ENCODE results near the gene NHP2.

Gene NHP2

GRCh38 chr5:178152491-178153444, 917 bp downstream of the NHP2 start:
- Histone ChIP-seq H3K4me1 (ENCODE audit: control insufficient read depth in 5 of 5, insufficient read depth in 5 of 5, low read length in 5 of 5) (peaks cover 0 to 26% (median 19%) of the 10 kb centered on the region in 5 donors), H3K36me3 (ENCODE audit: control insufficient read depth in 5 of 5, insufficient read depth in 5 of 5, low read length in 5 of 5) (peaks cover 0 to 35% (median 34%) of the 10 kb centered on the region in 5 donors), H3K27ac (ENCODE audit: low read depth, low read length) (peak overlapping the region; percentile 65), H3K4me3 (ENCODE audit: low read depth in 1 of 5, low read length in 5 of 5) (peak overlapping the region; percentile 76 to 85 (median 81)), H3K9ac (ENCODE audit: low read length in 5 of 5) (peak overlapping the region; percentile 69 to 87 (median 82)), H3K9me3 (ENCODE audit: control insufficient read depth in 5 of 5, low read length in 5 of 5) (no peaks in the 10 kb centered on the region), H3K27me3 (ENCODE audit: control insufficient read depth in 5 of 5, insufficient read depth in 4 of 5, low read length in 5 of 5) (no peaks in the 10 kb centered on the region)

- Histone ChIP-seq H3K27me3 (ENCODE audit: control insufficient read depth in 5 of 5, insufficient read depth in 4 of 5, low read length in 5 of 5) (no peaks in the 10 kb centered on the region), H3K4me3 (ENCODE audit: low read depth in 1 of 5, low read length in 5 of 5) (no peak overlapping the region), H3K9ac (ENCODE audit: low read length in 5 of 5) (peak overlapping the region in 2 of 5 donors; percentile 21 to 68), H3K27ac (ENCODE audit: low read depth, low read length) (no peak overlapping the region), H3K4me1 (ENCODE audit: control insufficient read depth in 5 of 5, insufficient read depth in 5 of 5, low read length in 5 of 5) (peaks cover 0 to 26% (median 19%) of the 10 kb centered on the region in 5 donors), H3K9me3 (ENCODE audit: control insufficient read depth in 5 of 5, low read length in 5 of 5) (no peaks in the 10 kb centered on the region), H3K36me3 (ENCODE audit: control insufficient read depth in 5 of 5, insufficient read depth in 5 of 5, low read length in 5 of 5) (peaks cover 0 to 51% (median 50%) of the 10 kb centered on the region in 5 donors)
Observed at GRCh38 chr5:178150977-178151734, 2.5 kb downstream of the NHP2 start.

GRCh38 chr5:178149199-178149932, 4.3 kb downstream of the NHP2 start:
- no peak overlapping the region for H3K4me3 ChIP-seq (ENCODE audit: low read depth in 1 of 5, low read length in 5 of 5)
- no peak overlapping the region for H3K9ac ChIP-seq (ENCODE audit: low read length in 5 of 5)
- no peaks in the 10 kb centered on the region for H3K27me3 ChIP-seq (ENCODE audit: control insufficient read depth in 5 of 5, insufficient read depth in 4 of 5, low read length in 5 of 5)
- no peaks in the 10 kb centered on the region for H3K9me3 ChIP-seq (ENCODE audit: control insufficient read depth in 5 of 5, low read length in 5 of 5)
- no peak overlapping the region for H3K27ac ChIP-seq (ENCODE audit: low read depth, low read length)
- H3K4me1 ChIP-seq (ENCODE audit: control insufficient read depth in 5 of 5, insufficient read depth in 5 of 5, low read length in 5 of 5), result peaks cover 0 to 26% (median 16%) of the 10 kb centered on the region in 5 donors
- H3K36me3 ChIP-seq (ENCODE audit: control insufficient read depth in 5 of 5, insufficient read depth in 5 of 5, low read length in 5 of 5), result peaks cover 0 to 64% (median 59%) of the 10 kb centered on the region in 5 donors

GRCh38 chr5:178147406-178147805, 6.3 kb downstream of the NHP2 start:
- Histone ChIP-seq H3K27ac (ENCODE audit: low read depth, low read length) (no peak overlapping the region), H3K4me3 (ENCODE audit: low read depth in 1 of 5, low read length in 5 of 5) (no peak overlapping the region), H3K36me3 (ENCODE audit: control insufficient read depth in 5 of 5, insufficient read depth in 5 of 5, low read length in 5 of 5) (peaks cover 0 to 83% (median 78%) of the 10 kb centered on the region in 5 donors), H3K9ac (ENCODE audit: low read length in 5 of 5) (no peak overlapping the region), H3K27me3 (ENCODE audit: control insufficient read depth in 5 of 5, insufficient read depth in 4 of 5, low read length in 5 of 5) (no peaks in the 10 kb centered on the region), H3K4me1 (ENCODE audit: control insufficient read depth in 5 of 5, insufficient read depth in 5 of 5, low read length in 5 of 5) (peaks cover 0 to 11% (median 2%) of the 10 kb centered on the region in 5 donors), H3K9me3 (ENCODE audit: control insufficient read depth in 5 of 5, low read length in 5 of 5) (no peaks in the 10 kb centered on the region)

GRCh38 chr5:178145965-178146820, 7.5 kb downstream of the NHP2 start:
- Histone ChIP-seq H3K9ac (ENCODE audit: low read length in 5 of 5) (no peak overlapping the region), H3K27me3 (ENCODE audit: control insufficient read depth in 5 of 5, insufficient read depth in 4 of 5, low read length in 5 of 5) (no peaks in the 10 kb centered on the region), H3K9me3 (ENCODE audit: control insufficient read depth in 5 of 5, low read length in 5 of 5) (no peaks in the 10 kb centered on the region), H3K4me3 (ENCODE audit: low read depth in 1 of 5, low read length in 5 of 5) (no peak overlapping the region), H3K4me1 (ENCODE audit: control insufficient read depth in 5 of 5, insufficient read depth in 5 of 5, low read length in 5 of 5) (peaks cover 0 to 4% (median 0%) of the 10 kb centered on the region in 5 donors), H3K27ac (ENCODE audit: low read depth, low read length) (no peak overlapping the region), H3K36me3 (ENCODE audit: control insufficient read depth in 5 of 5, insufficient read depth in 5 of 5, low read length in 5 of 5) (peaks cover 0 to 93% (median 77%) of the 10 kb centered on the region in 5 donors)

GRCh38 chr5:178143901-178144300, 9.8 kb downstream of the NHP2 start:
- H3K4me1 ChIP-seq (ENCODE audit: control insufficient read depth in 5 of 5, insufficient read depth in 5 of 5, low read length in 5 of 5), result peaks cover 0 to 3% (median 0%) of the 10 kb centered on the region in 5 donors
- H3K4me3 ChIP-seq (ENCODE audit: low read depth in 1 of 5, low read length in 5 of 5), result no peak overlapping the region
- peaks cover 0 to 80% (median 63%) of the 10 kb centered on the region in 5 donors for H3K36me3 ChIP-seq (ENCODE audit: control insufficient read depth in 5 of 5, insufficient read depth in 5 of 5, low read length in 5 of 5)
- no peak overlapping the region for H3K9ac ChIP-seq (ENCODE audit: low read length in 5 of 5)
- H3K27me3 ChIP-seq (ENCODE audit: control insufficient read depth in 5 of 5, insufficient read depth in 4 of 5, low read length in 5 of 5), result no peaks in the 10 kb centered on the region
- no peak overlapping the region for H3K27ac ChIP-seq (ENCODE audit: low read depth, low read length)
- H3K9me3 ChIP-seq (ENCODE audit: control insufficient read depth in 5 of 5, low read length in 5 of 5), result no peaks in the 10 kb centered on the region

- Histone ChIP-seq H3K9ac (ENCODE audit: low read length in 5 of 5) (no peak overlapping the region), H3K36me3 (ENCODE audit: control insufficient read depth in 5 of 5, insufficient read depth in 5 of 5, low read length in 5 of 5) (peaks cover 0 to 79% (median 60%) of the 10 kb centered on the region in 5 donors), H3K4me1 (ENCODE audit: control insufficient read depth in 5 of 5, insufficient read depth in 5 of 5, low read length in 5 of 5) (peaks cover 0 to 3% (median 0%) of the 10 kb centered on the region in 5 donors), H3K9me3 (ENCODE audit: control insufficient read depth in 5 of 5, low read length in 5 of 5) (no peaks in the 10 kb centered on the region), H3K27ac (ENCODE audit: low read depth, low read length) (no peak overlapping the region), H3K4me3 (ENCODE audit: low read depth in 1 of 5, low read length in 5 of 5) (no peak overlapping the region), H3K27me3 (ENCODE audit: control insufficient read depth in 5 of 5, insufficient read depth in 4 of 5, low read length in 5 of 5) (no peaks in the 10 kb centered on the region)
Observed at GRCh38 chr5:178143246-178143645, 10.4 kb downstream of the NHP2 start.

GRCh38 chr5:178142642-178143041, 11.0 kb downstream of the NHP2 start:
- H3K36me3 ChIP-seq (ENCODE audit: control insufficient read depth in 5 of 5, insufficient read depth in 5 of 5, low read length in 5 of 5), result peaks cover 0 to 79% (median 60%) of the 10 kb centered on the region in 5 donors
- H3K9me3 ChIP-seq (ENCODE audit: control insufficient read depth in 5 of 5, low read length in 5 of 5), result no peaks in the 10 kb centered on the region
- no peak overlapping the region for H3K27ac ChIP-seq (ENCODE audit: low read depth, low read length)

GRCh38 chr5:178141550-178141949, 12.1 kb downstream of the NHP2 start:
- H3K4me3 ChIP-seq (ENCODE audit: low read depth in 1 of 5, low read length in 5 of 5), result no peak overlapping the region
- H3K9ac ChIP-seq (ENCODE audit: low read length in 5 of 5), result no peak overlapping the region
- peaks cover 0 to 75% (median 51%) of the 10 kb centered on the region in 5 donors for H3K36me3 ChIP-seq (ENCODE audit: control insufficient read depth in 5 of 5, insufficient read depth in 5 of 5, low read length in 5 of 5)
- H3K4me1 ChIP-seq (ENCODE audit: control insufficient read depth in 5 of 5, insufficient read depth in 5 of 5, low read length in 5 of 5), result peaks cover 0 to 3% (median 0%) of the 10 kb centered on the region in 5 donors
- no peak overlapping the region for H3K27ac ChIP-seq (ENCODE audit: low read depth, low read length)
- H3K27me3 ChIP-seq (ENCODE audit: control insufficient read depth in 5 of 5, insufficient read depth in 4 of 5, low read length in 5 of 5), result no peaks in the 10 kb centered on the region
- H3K9me3 ChIP-seq (ENCODE audit: control insufficient read depth in 5 of 5, low read length in 5 of 5), result no peaks in the 10 kb centered on the region

More at GRCh38 chr5:178142642-178143041, 11.0 kb downstream of the NHP2 start:
- H3K4me3 ChIP-seq (ENCODE audit: low read depth in 1 of 5, low read length in 5 of 5), result no peak overlapping the region
- H3K4me1 ChIP-seq (ENCODE audit: control insufficient read depth in 5 of 5, insufficient read depth in 5 of 5, low read length in 5 of 5), result peaks cover 0 to 3% (median 0%) of the 10 kb centered on the region in 5 donors
- H3K9ac ChIP-seq (ENCODE audit: low read length in 5 of 5), result no peak overlapping the region
- no peaks in the 10 kb centered on the region for H3K27me3 ChIP-seq (ENCODE audit: control insufficient read depth in 5 of 5, insufficient read depth in 4 of 5, low read length in 5 of 5)
